LHCN-M2 (cell line): ENCODE measurements around the gene RIOK3. TPM values are rescaled to one million over a fixed set of nuclear protein-coding genes. Genes with fewer than 3 reads are reported as not detected.

Source experiments
- DNase-seq: peaks from one replicate; pipeline ENCODE4 v3.0.0-alpha.2; 2012; ENCODE audit warnings: low read depth
- total RNA-seq: library from RNA; depleted of rRNA; stranded (reverse); fragments of >200 nt; gene quantifications from 2 replicates; pipeline ENCODE4 v1.2.3, GENCODE V29; 2014

Gene RIOK3
- total RNA-seq, 1 experiment from 2014 or later: 50.6 TPM

DNA sequence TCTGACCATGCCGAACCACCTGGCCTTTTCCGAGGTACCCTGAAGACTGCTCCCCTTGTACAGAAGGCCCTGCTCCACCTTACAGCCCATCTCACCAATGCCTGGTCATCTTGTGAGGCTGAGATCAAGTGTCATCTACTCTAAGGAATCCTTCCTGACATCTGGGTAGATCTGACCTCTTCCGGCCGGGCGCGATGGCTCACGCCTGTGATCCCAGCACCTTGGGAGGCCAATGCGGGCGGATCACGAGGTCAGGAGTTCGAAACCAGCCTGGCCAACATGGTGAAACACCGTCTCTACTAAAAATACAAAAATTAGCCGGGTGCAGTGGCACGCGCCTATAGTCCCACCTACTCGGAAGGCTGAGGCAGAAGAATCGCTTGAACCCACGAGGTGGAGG lies 2.1 kb upstream of the RIOK3 start:
- no peak for DNase-seq

DNA sequence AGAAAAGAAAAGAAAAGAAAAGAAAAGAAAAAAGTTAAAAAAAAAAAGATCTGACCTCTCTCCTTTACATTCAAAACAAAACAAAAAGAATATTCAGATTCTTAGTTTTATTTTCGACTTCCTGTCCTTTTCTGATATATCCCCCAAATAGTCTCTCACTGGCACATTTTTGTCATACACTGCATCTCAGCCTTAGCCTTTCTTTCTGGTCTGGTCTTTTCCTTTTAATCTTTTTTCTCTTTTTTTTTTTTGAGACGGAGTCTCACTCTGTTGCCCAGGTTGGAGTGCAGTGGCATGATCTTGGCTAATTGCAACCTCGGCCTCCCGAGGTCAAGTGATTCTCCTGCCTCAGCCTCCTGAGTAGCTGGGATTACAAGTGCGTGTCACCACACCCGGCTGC lies 1.6 kb upstream of the RIOK3 start:
- no peak for DNase-seq

DNA sequence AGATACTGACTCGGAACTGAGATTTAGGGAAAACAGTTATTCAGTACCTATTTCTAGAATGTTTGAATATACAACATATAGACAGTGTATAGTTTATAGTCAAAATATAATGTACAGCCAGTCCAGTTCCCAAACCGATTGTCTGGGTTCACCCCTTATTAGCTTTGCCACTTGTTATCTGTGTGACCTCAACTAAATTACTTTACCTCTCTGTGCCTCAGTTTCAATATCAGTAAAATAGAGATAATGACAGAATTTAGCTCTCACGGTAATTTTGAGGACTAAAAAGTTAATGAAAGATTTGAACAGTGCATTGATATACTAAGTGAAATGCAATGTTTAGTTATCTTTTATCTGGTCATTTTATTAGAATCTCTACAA lies 750 bp upstream of the RIOK3 start:
- no peak for DNase-seq

DNA sequence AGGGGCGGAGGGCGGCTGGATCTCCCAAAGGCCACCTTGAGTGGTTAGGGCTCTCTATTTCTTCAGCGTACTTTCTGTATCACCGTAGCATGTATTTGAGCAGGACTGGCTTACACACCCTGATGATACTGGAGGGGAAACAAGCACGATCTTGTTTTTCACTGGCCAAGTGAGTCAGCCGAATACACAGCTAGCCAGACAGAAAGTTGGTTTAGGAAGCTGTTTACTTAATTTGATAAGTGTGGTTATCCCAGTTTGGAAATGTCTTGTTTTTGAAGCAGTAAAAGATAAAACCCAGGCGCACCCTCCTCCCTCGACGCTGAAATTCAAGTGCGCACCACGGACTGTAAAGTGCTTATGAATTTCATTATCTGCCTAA lies 582 bp downstream of the RIOK3 start:
- peak; percentile 45 for DNase-seq

DNA sequence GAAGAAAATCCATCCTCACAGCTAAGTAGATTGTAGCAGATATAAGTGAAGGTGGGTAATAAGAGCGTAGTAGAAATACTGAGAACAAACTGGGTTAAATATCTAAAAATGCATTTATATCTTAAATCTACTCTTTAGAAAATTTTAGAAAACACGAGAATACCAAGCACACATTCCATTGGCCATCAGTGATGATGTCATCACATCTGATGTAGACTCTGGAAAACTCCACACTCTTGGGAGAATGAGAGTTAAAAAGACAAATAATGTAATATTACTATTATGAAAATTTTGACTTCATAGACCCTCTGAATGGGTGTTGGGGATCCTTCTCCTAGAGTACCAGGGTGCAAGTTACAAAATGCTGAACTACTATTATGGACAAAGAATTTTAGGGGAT lies 3.7 kb downstream of the RIOK3 start:
- no peak for DNase-seq

DNA sequence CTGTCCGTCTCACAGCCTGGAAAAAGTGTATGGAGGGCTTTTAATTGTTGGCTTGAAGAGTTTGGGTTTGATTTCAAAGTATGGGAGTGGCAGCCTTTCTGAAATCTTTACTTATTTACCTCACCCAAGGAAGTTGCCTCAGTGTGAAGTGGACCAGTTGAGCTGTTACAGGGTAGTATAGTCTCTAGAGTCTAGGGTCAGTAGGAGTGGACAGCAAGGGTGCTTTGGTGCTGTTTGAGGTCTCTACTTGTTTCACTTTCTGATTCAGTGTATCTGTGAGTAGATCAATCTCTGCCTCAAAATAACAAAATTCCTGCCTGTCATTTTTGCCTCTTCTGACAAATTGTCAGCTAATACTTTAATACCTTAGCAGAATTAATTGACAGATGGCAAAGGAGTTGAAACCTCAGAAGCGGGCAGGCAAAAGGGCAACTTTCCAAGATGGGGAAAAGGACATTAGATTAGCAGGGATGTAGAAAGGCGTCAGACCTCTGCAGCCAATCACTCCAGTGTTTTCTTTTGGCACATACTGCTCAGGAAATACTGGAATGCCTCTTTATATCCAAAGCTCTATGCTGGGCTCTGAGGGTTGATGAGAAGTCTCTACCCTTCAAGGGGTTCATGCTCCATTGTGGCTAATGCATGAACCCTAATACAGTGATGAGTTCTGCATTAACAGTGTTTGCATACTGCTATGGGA lies 5.9 kb downstream of the RIOK3 start:
- no peak for DNase-seq

DNA sequence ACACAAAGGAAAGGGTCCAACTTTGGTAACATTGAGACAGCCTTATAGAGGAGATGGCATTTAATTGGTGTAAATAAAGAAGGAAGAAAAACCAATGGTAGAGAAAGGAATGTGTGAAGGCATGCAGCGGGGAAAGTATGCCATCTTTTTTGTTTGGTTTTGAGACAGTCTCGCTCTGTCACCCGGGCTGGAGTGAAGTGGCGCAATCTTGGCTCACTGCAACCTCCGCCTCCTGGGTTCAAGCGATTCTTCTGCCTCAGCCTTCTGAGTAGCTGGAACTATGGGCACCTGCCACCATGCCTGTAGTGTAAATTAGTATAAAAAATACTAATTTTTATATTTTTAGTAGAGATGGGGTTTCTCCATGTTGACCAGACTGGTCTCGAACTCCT lies 6.4 kb downstream of the RIOK3 start:
- DNase-seq: no peak

DNA sequence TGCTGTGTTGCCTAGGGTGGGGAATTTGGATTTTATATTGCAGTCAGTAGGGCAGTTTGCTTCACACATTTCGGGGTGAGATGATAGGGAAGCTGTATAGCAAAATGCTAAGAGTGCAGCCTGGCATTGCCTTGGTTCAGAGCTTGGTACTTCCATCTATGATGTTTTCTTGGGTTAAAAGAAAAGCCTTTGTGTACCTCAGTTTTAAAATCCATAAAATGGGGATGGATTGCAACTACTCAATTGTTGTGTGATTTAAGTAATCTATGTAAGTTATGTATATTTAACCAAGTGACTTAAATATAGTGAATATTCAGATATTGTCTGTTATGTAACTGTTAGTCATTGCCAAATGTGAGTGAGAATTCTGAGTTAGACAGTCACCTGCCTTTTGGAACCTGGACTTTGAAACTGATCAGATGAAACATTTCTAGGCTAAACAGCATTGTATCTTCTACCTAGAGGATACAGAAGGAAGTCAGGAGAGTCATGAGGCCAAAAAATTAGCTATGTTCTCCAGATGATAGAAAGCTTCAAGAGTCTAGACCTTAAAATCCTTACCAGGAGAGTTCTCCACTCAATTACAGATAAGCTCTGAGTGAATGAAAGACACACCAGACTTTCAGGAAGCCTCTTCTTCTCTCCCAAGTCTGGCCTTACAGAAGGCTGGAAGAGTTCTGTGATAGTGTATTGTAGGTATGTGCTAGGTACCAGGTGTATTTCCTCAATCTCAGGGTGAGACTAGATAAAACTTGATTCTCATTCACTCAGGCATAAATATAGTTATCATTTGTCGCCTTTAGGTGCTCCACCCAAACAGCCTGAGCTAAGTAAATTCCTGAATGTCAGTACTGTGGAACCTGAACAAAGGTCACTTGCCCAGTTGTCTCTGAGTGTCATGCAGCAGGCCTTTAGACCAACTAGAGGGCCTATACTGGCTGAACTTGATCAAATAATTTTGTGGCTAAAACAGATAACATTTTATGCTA lies 7.5 kb downstream of the RIOK3 start:
- no peak for DNase-seq

DNA sequence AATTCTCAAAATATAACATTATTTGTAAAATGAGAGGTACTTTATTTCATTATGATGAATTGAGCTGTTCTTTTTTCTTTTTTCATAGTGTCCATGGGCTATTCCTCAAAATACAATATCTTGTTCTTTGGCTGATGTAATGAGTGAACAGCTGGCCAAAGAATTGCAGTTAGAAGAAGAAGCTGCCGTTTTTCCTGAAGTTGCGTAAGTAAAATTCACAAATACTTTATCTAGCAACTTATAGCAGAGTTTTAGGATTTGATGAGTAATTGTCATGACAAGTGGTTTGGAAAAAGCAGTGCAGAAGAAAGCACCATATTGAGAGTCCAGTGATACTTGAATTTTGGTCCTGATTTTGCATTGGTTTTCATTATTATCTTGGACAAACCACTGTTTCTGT lies 9.8 kb downstream of the RIOK3 start:
- peak; percentile 57 for DNase-seq

DNA sequence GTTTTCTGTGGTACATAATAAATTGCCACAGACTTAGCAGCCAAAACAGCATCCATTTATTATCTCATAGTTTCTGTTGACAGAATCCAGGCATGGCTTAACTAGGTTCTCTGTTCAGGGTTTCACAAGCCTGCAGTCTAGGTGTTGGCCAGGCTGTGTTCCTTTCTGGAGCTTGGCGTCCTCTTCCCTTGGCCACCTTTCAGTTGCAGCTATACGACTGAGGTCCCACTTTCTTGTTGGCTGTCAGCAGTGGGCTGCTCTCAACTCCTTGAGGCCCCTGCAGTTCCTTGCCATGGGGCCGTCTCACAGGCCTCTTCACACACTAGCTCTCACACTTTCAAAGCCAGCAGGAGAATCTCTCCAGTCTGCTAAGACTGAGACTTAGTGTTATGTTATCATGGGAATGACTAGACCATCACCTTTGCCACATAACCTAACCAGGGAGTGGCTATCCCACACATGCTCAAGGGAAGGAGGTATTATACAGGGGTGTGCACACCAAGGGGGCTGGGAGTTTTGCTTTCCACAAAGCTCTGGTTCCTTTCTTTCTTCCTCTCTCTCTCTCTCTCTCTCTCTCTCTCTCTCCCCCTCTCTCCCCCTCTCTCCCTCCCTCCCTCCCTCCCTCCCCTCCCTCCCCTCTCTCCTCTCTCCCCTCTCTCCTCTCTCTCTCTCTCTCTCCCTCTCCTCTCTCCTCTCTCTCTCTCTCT lies 15.8 kb downstream of the RIOK3 start:
- DNase-seq: no peak

DNA sequence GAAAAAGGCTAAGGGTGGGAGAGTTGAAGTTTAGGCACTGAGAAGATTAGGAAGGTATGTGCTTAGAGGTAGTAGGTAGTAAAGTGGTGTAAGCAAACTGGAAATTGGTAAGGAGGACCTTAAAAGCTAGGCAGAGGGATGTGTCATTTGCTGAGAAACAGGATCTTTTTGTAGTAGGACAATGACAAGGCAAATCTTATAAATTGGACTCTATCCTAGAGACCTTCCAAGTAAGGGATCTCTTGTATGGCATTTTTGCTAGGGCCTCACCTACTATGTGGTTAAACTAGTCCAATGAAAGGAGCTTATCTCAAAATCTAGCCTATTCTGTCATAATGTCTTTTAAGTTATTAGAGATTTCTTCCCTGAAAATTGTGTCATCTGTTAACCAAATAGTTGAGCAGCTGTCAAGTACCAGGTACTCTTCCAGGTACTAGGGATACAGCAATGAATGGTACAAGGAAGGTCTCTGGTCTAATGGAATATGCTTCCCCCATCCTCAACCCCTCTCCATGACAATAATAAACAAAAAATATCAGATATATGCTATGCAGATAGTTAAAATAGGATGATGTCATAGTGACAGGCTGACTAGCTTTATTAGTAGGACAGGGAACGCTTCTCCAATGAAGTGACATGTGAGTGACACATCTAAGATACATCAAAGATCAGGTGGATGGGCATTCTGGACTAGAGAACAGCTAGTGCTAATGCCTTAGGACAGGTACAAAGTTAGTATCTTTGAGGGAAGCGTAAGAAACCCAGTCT lies 17.7 kb downstream of the RIOK3 start:
- DNase-seq: no peak

DNA sequence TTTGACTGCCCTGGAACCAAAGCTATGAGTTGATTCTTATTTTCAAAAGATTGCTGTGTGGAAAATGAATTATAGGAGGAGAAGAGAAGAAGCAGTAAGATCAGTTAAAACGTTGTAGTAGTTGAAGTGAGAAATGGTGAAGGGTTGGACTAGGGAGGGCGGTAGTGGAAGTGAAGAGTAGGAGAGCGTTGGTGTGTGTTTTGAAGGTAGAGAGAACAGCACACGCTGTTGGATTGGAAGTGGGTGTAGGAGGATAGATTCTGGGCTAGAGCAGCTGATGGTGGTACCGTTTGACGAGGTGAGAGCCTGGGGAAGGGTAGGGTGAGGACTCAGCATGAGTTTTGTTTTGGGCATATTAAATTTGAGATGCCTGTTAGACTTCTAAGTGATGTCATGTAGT lies 18.4 kb downstream of the RIOK3 start:
- DNase-seq: no peak

DNA sequence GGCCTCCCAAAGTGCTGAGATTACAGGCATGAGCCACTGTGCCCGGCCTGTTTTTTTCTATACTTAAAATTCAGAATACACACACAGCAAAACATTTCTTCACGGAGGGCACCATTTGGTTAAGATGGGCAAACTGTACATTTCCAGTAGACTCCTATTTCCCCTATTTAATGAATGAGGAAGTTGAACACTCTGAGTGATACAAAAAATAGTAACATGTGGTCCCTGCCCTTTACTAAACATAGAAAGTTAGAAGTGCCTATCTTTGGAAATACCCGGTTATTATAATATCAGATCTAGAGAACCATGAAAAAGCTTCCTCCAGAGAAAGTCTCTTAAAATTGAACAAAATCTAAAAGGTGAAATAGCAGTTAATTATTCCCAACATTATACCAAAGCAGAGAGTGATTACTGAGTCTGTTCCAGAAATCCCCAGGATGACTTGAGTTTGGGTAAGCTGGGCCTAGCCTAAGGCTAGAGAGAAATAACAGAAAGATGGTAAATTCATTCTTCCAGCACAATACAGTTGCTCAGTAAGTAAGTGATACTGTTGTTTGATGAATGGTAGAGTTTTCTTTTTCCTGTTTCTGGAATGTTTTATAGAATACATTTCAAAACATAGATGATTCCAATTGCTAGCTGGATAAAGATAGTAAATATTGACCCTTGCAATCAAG lies 26.9 kb downstream of the RIOK3 start:
- no peak for DNase-seq

DNA sequence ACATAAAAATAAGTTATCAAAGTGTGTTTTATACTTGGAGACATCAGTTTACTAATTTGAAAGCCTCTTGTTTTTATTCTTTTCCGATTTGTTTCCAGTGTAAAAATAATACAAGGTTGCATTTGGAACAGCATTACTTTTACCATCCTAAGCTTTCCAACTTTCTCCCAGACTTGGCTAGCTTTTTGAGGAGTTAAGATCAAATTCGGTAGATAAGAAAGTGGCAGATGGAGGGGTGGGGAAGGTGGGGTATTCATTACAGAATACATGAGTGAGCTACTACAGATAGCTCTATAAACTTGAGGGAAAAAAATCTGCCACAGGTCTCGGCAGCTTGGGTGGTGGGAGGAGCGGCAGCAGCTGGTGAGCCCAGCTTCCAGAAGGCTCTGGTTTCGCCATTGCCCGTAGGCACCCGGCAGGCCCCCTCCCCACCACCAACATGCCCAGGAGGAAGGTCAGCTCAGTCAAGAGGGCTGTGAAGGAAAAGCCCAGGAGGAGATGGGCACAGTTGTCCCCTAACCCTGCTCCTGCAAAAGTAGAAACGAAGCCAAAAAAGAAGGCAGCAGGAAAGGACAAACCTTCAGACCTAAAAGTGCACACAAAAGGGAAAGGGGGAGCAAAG lies 31.6 kb downstream of the RIOK3 start:
- no peak for DNase-seq

DNA sequence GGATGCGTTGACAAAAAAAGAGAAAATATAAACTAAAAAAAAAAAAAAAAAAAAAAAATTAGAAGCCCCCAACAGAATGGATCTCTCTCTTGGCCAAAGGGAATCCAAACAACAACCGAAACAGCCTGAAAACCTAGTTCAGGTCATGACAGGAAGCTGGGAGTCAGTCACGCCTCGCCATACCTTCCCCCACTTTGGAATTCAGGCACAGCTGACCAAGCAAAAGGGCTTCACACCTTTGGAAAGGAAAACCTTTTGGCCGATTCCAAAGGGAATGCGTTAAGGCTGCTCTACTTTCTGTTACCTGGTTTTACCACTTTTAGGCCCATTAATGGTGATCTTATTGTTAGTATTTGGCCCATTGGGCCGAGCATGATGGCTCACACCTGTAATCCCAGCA lies 32.3 kb downstream of the RIOK3 start:
- no peak for DNase-seq

DNA sequence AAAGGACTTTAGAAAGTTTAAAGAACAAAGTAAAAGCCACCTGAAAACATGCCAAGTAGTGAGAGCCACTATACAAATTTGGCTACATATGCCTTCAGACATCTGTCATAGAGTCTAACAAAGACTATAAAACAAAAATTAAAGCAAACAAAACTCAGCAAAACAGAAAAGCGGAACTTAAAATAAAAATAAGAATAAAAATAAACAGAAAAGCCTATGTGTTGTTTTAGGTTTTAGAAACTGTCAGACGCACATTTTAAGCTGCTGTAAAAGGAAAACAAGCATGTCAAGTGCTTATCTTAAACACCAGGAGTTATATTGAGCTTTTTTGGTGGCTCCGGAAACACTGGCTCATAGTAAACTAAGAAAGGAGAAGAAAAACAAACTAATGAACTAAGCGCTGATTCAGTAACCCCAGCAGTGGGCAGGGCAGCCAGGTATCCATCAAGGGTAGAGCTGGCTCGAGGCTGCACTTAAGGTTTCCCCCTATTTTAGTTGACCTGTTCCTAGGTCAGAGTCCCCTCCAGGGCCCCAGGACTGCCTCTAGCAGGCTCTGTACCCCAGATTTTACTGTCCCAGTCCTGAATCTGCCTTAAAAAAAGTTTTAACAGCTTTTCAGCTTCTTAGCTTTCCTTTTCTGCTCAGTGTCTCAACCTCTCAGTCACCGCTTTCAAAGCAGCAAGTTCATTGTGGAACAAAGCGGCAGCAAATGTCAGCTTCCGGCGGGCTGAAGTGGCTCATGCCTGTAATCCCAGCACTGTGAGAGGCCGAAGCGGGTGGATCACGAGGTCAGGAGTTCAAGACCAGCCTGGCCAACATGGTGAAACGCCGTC lies 34.9 kb downstream of the RIOK3 start:
- DNase-seq: no peak

DNA sequence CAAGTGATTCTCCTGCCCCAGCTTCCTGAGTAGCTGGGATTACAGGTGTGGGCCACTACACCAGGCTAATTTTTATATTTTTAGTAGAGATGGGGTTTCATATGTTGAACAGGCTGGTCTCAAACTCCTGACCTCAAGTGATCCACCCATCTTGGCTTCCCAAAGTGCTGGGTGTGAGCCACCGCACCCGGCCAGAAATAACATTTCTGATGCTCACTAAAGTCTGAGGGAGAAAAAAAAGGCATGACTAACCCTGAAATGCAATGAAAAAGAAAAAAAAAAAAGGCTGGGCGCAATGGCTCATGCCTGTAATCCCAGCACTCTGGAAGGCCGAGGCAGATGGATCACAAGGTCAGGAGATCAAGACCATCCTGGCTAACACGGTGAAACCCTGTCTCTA lies 36.5 kb downstream of the RIOK3 start:
- peak; percentile 5 for DNase-seq

DNA sequence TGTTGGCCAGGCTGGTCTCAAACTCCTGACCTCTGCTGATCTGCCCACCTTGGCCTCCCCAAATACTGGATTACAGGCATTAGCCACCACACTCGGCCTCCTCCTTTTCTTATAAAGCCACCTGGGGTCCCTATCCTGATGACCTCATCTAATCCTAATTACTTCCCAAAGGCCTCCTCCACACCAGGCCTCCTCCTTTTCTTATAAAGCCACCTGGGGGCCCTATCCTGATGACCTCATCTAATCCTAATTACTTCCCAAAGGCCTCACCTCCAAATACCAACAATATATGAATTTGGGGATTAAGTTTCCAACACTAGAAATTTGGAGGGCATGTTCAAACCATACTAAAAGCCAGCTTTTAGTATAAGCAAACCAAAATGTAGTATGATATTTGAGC lies 40.6 kb downstream of the RIOK3 start:
- DNase-seq: no peak

DNA sequence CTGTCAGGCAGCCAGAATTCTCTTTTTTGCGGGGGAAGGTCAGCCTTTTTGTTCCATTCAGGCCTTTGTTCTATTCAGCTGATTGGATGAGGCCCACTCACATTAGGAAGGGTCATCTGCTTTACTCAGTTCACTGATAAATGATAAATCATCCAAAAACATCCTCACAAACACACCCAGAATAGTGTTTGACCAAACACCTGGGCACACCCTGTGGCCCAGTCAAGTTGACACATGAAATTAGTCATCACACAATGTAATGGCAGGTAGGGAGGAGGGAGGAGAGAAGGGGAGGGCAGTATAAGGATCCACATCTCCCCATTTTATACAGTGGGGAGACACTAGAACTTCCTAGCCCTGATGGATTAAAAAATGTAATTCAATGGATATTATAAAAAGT lies 41.9 kb downstream of the RIOK3 start:
- no peak for DNase-seq
